ENCODE results near the gene GOLGA5. TPM values are rescaled to one million over a fixed set of nuclear protein-coding genes. Genes with fewer than 3 reads are reported as not detected.
A peak's percentile ranks its signal among the peaks of the same experiment; 100 is the strongest.

GOLGA5 gene
- total RNA-seq, 1 donor from 2014 or later, result 26.6 TPM

DNA sequence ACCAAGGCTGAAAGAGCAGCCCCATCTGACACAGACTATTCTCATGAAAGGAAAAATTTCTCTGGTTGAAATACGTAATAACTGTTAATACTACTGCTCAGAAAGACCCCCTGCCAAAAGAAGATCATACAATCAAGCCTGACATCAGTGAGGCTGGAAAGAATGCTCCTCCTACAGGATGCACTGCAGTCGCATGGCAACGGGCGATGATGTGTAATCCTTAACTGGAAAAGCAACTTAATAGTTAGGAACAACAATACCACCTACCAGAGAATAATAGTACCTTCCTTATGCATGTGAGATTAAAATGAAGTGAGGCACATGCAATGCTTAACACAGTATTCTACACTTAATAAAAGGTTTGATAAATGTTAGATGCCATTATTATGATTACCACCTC is 1.2 kb upstream of the GOLGA5 start:
- no peak overlapping the region for H3K9ac ChIP-seq (ENCODE audit: low read depth in 1 of 3, low read length in 3 of 3)
- peaks cover 0 to 2% (median 0%) of the 10 kb centered on the region in 3 donors for H3K9me3 ChIP-seq (ENCODE audit: control insufficient read depth in 3 of 3, low read length in 3 of 3)
- H3K4me1 ChIP-seq (ENCODE audit: control insufficient read depth in 3 of 3, insufficient read depth in 3 of 3, low read length in 3 of 3), result peaks cover 15 to 22% (median 22%) of the 10 kb centered on the region in 3 donors
- no peak overlapping the region for H3K27ac ChIP-seq (ENCODE audit: low read depth, low read length)
- H3K36me3 ChIP-seq (ENCODE audit: control insufficient read depth in 3 of 3, insufficient read depth in 3 of 3, low read length in 3 of 3), result peaks cover 3 to 8% (median 7%) of the 10 kb centered on the region in 3 donors
- no peaks in the 10 kb centered on the region for H3K27me3 ChIP-seq (ENCODE audit: control insufficient read depth in 3 of 3, insufficient read depth in 3 of 3, low read length in 3 of 3)
- H3K4me3 ChIP-seq (ENCODE audit: low read length in 3 of 3), result no peak overlapping the region

DNA sequence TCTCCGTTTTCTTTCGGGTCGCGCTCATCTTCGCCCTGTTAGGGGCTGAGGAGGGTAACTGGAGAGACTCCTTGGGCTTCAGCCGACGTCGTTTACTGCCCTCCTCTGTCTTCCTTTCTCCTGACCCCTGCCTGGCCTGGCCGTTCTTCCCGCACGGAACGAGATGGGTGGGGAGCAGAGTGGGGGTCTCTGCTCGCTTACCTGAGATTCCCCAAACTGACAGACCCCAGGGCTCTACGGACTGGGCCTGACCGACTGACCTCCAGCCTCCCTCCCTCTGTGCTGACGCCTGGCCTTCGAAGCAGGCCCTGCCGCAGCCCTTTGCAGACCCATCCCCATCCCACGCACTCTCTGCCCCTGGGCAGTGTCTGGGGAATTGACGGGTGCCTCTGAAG is 439 bp downstream of the GOLGA5 start:
- peaks cover 0 to under 1% (median 0%) of the 10 kb centered on the region in 3 donors for H3K9me3 ChIP-seq (ENCODE audit: control insufficient read depth in 3 of 3, low read length in 3 of 3)
- H3K9ac ChIP-seq (ENCODE audit: low read depth in 1 of 3, low read length in 3 of 3), result peak overlapping the region; percentile 96 to 98 (median 96)
- peak overlapping the region; percentile 88 for H3K27ac ChIP-seq (ENCODE audit: low read depth, low read length)
- peaks cover 15 to 22% (median 22%) of the 10 kb centered on the region in 3 donors for H3K4me1 ChIP-seq (ENCODE audit: control insufficient read depth in 3 of 3, insufficient read depth in 3 of 3, low read length in 3 of 3)
- peaks cover 3 to 16% (median 14%) of the 10 kb centered on the region in 3 donors for H3K36me3 ChIP-seq (ENCODE audit: control insufficient read depth in 3 of 3, insufficient read depth in 3 of 3, low read length in 3 of 3)
- H3K4me3 ChIP-seq (ENCODE audit: low read length in 3 of 3), result peak overlapping the region; percentile 96 to 98 (median 98)
- no peaks in the 10 kb centered on the region for H3K27me3 ChIP-seq (ENCODE audit: control insufficient read depth in 3 of 3, insufficient read depth in 3 of 3, low read length in 3 of 3)

DNA sequence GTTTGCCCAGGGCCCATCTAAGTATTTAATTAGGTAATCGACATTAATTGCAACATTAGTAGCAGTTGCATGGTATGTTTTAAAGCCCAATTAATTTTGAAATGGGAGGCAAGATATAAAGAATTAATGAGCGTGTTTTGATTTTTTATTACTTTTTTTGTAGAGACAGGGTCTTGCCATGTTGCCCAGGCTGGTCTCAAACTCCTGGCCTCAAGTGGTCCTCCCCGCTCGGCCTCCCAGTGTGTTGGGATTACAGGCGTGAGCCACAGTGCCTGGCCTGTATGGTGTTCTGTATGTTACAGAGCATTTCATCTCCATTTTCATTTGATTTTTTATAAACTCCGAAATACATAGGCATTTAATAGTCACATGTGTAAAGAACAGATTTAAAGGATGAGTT is 856 bp downstream of the GOLGA5 start:
- peak overlapping the region; percentile 96 to 98 (median 96) for H3K9ac ChIP-seq (ENCODE audit: low read depth in 1 of 3, low read length in 3 of 3)
- peaks cover 3 to 16% (median 16%) of the 10 kb centered on the region in 3 donors for H3K36me3 ChIP-seq (ENCODE audit: control insufficient read depth in 3 of 3, insufficient read depth in 3 of 3, low read length in 3 of 3)
- no peaks in the 10 kb centered on the region for H3K27me3 ChIP-seq (ENCODE audit: control insufficient read depth in 3 of 3, insufficient read depth in 3 of 3, low read length in 3 of 3)
- H3K4me1 ChIP-seq (ENCODE audit: control insufficient read depth in 3 of 3, insufficient read depth in 3 of 3, low read length in 3 of 3), result peaks cover 15 to 22% (median 22%) of the 10 kb centered on the region in 3 donors
- H3K27ac ChIP-seq (ENCODE audit: low read depth, low read length), result peak overlapping the region; percentile 88
- H3K4me3 ChIP-seq (ENCODE audit: low read length in 3 of 3), result peak overlapping the region; percentile 96 to 98 (median 98)
- H3K9me3 ChIP-seq (ENCODE audit: control insufficient read depth in 3 of 3, low read length in 3 of 3), result no peaks in the 10 kb centered on the region

GRCh38 chr14:92797935-92798653 is 4.0 kb downstream of the GOLGA5 start:
- H3K9ac ChIP-seq (ENCODE audit: low read depth in 1 of 3, low read length in 3 of 3), result no peak overlapping the region
- no peak overlapping the region for H3K27ac ChIP-seq (ENCODE audit: low read depth, low read length)
- no peak overlapping the region for H3K4me3 ChIP-seq (ENCODE audit: low read length in 3 of 3)
- H3K36me3 ChIP-seq (ENCODE audit: control insufficient read depth in 3 of 3, insufficient read depth in 3 of 3, low read length in 3 of 3), result peaks cover 3 to 16% (median 16%) of the 10 kb centered on the region in 3 donors
- H3K27me3 ChIP-seq (ENCODE audit: control insufficient read depth in 3 of 3, insufficient read depth in 3 of 3, low read length in 3 of 3), result no peaks in the 10 kb centered on the region
- no peaks in the 10 kb centered on the region for H3K9me3 ChIP-seq (ENCODE audit: control insufficient read depth in 3 of 3, low read length in 3 of 3)
- H3K4me1 ChIP-seq (ENCODE audit: control insufficient read depth in 3 of 3, insufficient read depth in 3 of 3, low read length in 3 of 3), result peaks cover 18 to 33% (median 27%) of the 10 kb centered on the region in 3 donors

GRCh38 chr14:92798811-92799210 is 4.7 kb downstream of the GOLGA5 start:
- Histone ChIP-seq H3K9ac (ENCODE audit: low read depth in 1 of 3, low read length in 3 of 3) (no peak overlapping the region), H3K27me3 (ENCODE audit: control insufficient read depth in 3 of 3, insufficient read depth in 3 of 3, low read length in 3 of 3) (no peaks in the 10 kb centered on the region), H3K4me3 (ENCODE audit: low read length in 3 of 3) (no peak overlapping the region), H3K36me3 (ENCODE audit: control insufficient read depth in 3 of 3, insufficient read depth in 3 of 3, low read length in 3 of 3) (peaks cover 3 to 16% (median 16%) of the 10 kb centered on the region in 3 donors), H3K4me1 (ENCODE audit: control insufficient read depth in 3 of 3, insufficient read depth in 3 of 3, low read length in 3 of 3) (peaks cover 14 to 28% (median 22%) of the 10 kb centered on the region in 3 donors), H3K9me3 (ENCODE audit: control insufficient read depth in 3 of 3, low read length in 3 of 3) (no peaks in the 10 kb centered on the region), H3K27ac (ENCODE audit: low read depth, low read length) (no peak overlapping the region)

DNA sequence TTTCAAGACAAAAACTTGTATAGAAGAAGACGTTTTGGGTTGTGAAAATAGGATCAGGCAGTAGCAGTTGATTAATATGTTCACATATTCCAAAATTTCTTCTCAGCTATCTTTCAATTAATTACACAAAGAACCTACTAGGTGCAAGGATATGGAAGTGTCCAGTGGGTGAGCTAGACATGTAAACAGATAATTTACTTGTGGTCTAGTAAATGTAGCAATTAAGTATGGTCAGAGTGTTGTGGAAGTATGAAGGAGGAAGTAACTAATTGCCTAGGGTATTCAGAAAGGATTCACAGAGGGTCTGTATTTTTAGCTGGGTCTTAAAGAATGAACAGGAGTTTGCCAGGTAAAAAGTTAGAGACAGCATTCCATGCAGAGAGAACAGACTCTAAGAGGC is 5.9 kb downstream of the GOLGA5 start:
- peaks cover 12 to 24% (median 13%) of the 10 kb centered on the region in 3 donors for H3K4me1 ChIP-seq (ENCODE audit: control insufficient read depth in 3 of 3, insufficient read depth in 3 of 3, low read length in 3 of 3)

DNA sequence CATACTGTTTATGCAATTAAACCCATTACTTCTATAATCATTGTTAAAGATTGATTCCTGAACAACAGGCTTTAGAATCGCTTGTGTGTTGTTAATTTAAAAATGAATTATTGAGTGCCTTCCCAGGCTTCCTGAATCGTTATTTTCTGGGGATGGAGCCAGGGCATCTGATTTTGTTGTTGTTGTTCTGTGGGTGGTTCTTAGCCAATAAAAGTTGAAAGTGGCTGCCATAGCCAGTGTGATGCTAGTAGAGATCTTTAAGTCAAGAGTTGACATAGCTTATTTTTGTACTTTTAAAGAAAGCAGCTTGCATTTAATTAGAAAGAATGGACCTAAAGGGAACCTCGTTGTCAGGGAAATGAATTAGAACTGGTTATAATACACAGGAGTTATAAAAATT is 6.4 kb downstream of the GOLGA5 start:
- Histone ChIP-seq H3K9me3 (ENCODE audit: control insufficient read depth in 3 of 3, low read length in 3 of 3) (no peaks in the 10 kb centered on the region), H3K27me3 (ENCODE audit: control insufficient read depth in 3 of 3, insufficient read depth in 3 of 3, low read length in 3 of 3) (no peaks in the 10 kb centered on the region), H3K36me3 (ENCODE audit: control insufficient read depth in 3 of 3, insufficient read depth in 3 of 3, low read length in 3 of 3) (peaks cover 3 to 16% (median 16%) of the 10 kb centered on the region in 3 donors), H3K27ac (ENCODE audit: low read depth, low read length) (no peak overlapping the region), H3K9ac (ENCODE audit: low read depth in 1 of 3, low read length in 3 of 3) (no peak overlapping the region), H3K4me1 (ENCODE audit: control insufficient read depth in 3 of 3, insufficient read depth in 3 of 3, low read length in 3 of 3) (peaks cover 7 to 19% (median 8%) of the 10 kb centered on the region in 3 donors), H3K4me3 (ENCODE audit: low read length in 3 of 3) (no peak overlapping the region)

More for the DNA sequence above, 5.9 kb downstream of the GOLGA5 start:
- Histone ChIP-seq H3K36me3 (ENCODE audit: control insufficient read depth in 3 of 3, insufficient read depth in 3 of 3, low read length in 3 of 3) (peaks cover 3 to 16% (median 16%) of the 10 kb centered on the region in 3 donors), H3K27ac (ENCODE audit: low read depth, low read length) (no peak overlapping the region), H3K4me3 (ENCODE audit: low read length in 3 of 3) (no peak overlapping the region), H3K9ac (ENCODE audit: low read depth in 1 of 3, low read length in 3 of 3) (no peak overlapping the region), H3K27me3 (ENCODE audit: control insufficient read depth in 3 of 3, insufficient read depth in 3 of 3, low read length in 3 of 3) (no peaks in the 10 kb centered on the region), H3K9me3 (ENCODE audit: control insufficient read depth in 3 of 3, low read length in 3 of 3) (no peaks in the 10 kb centered on the region)

DNA sequence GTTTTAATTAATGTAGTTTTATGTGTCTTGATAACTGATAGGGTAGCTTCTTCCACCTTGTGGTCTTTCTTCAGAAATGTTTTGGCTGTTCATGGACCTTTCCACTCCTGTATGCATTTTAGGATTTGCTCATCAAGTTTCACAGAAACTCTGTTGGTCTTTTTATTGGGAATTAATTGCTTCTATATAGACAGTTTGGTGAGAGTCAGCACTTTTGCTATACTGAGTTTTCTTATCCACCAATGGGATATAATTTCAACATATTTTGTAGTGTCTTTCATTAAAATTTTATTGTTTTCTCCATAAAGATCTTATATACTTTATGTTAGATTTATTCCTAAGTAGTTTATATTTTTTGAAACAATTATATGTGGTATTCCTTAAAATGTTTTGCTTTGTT is 7.8 kb downstream of the GOLGA5 start:
- Histone ChIP-seq H3K4me3 (ENCODE audit: low read length in 3 of 3) (no peak overlapping the region), H3K4me1 (ENCODE audit: control insufficient read depth in 3 of 3, insufficient read depth in 3 of 3, low read length in 3 of 3) (peaks cover 3 to 11% (median 5%) of the 10 kb centered on the region in 3 donors), H3K27me3 (ENCODE audit: control insufficient read depth in 3 of 3, insufficient read depth in 3 of 3, low read length in 3 of 3) (no peaks in the 10 kb centered on the region), H3K9me3 (ENCODE audit: control insufficient read depth in 3 of 3, low read length in 3 of 3) (no peaks in the 10 kb centered on the region), H3K27ac (ENCODE audit: low read depth, low read length) (no peak overlapping the region), H3K9ac (ENCODE audit: low read depth in 1 of 3, low read length in 3 of 3) (no peak overlapping the region), H3K36me3 (ENCODE audit: control insufficient read depth in 3 of 3, insufficient read depth in 3 of 3, low read length in 3 of 3) (peaks cover 3 to 16% (median 16%) of the 10 kb centered on the region in 3 donors)

DNA sequence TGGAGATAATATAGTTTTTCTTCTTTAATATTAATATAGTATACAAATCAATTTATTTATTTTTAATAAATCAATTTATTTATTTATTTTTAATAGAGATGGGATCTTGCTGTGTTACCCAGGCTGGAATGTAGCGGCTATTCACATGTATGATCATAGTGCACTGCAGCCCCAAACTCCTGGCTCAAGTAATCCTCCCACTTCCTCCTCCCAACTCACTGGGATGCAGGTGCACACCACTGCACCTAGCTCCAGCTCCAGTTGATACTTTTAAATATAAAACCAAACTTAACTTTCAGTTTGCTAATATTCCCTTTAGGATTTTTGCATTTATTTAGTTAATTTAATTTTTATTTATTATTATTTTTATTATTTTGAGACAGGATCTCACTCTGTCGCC is 8.6 kb downstream of the GOLGA5 start:
- H3K27ac ChIP-seq (ENCODE audit: low read depth, low read length), result no peak overlapping the region
- peaks cover 5 to 16% (median 15%) of the 10 kb centered on the region in 3 donors for H3K36me3 ChIP-seq (ENCODE audit: control insufficient read depth in 3 of 3, insufficient read depth in 3 of 3, low read length in 3 of 3)
- no peaks in the 10 kb centered on the region for H3K9me3 ChIP-seq (ENCODE audit: control insufficient read depth in 3 of 3, low read length in 3 of 3)
- H3K4me1 ChIP-seq (ENCODE audit: control insufficient read depth in 3 of 3, insufficient read depth in 3 of 3, low read length in 3 of 3), result peaks cover 3 to 11% (median 5%) of the 10 kb centered on the region in 3 donors
- H3K9ac ChIP-seq (ENCODE audit: low read depth in 1 of 3, low read length in 3 of 3), result no peak overlapping the region
- no peak overlapping the region for H3K4me3 ChIP-seq (ENCODE audit: low read length in 3 of 3)
- H3K27me3 ChIP-seq (ENCODE audit: control insufficient read depth in 3 of 3, insufficient read depth in 3 of 3, low read length in 3 of 3), result no peaks in the 10 kb centered on the region

DNA sequence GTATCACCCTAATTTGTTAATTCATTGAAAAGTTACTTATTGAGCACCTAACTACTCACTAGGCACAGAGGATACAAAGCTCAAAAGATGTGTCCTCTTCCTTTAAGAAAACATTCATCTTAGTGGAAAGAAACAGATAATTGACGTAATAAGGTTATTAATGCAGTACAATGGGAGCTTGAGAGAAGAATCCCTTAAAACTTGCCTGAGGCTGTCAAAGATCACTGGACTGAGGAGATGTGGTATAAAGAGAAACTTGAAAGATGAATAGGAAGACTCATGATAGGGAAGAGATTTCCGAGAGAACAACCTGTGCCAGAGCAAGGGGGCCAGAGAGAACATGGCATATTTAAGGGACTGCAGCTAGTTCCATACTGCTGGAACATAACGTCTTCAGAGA is 19.1 kb downstream of the GOLGA5 start:
- Histone ChIP-seq H3K27me3 (ENCODE audit: control insufficient read depth in 3 of 3, insufficient read depth in 3 of 3, low read length in 3 of 3) (no peaks in the 10 kb centered on the region), H3K4me3 (ENCODE audit: low read length in 3 of 3) (no peak overlapping the region), H3K27ac (ENCODE audit: low read depth, low read length) (no peak overlapping the region), H3K9me3 (ENCODE audit: control insufficient read depth in 3 of 3, low read length in 3 of 3) (no peaks in the 10 kb centered on the region), H3K4me1 (ENCODE audit: control insufficient read depth in 3 of 3, insufficient read depth in 3 of 3, low read length in 3 of 3) (no peaks in the 10 kb centered on the region), H3K36me3 (ENCODE audit: control insufficient read depth in 3 of 3, insufficient read depth in 3 of 3, low read length in 3 of 3) (peaks cover 43 to 82% (median 77%) of the 10 kb centered on the region in 3 donors), H3K9ac (ENCODE audit: low read depth in 1 of 3, low read length in 3 of 3) (no peak overlapping the region)

All from skeletal muscle tissue (tissue), 4 donors.